ENCODE measurements around the gene RPP21.

DNA sequence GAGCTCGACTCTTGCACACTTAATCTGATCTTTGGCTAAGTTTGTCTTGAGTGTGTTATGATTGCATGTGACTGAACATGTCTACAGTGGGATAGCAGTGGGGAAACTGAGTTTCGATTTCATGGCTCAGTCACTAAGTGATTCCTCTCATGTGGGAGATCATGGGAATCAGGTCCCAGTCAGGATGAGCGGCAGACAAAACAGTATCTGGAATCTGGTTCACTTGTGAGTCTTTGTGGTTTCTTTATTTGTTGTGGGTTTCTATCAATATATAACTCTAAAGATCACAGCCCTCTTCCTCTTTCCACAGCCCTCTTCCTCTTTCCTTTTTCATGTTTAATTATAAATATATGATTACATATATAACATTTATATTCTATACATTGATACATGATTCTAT lies 4.0 kb downstream of the RPP21 start:
- TF ChIP-seq, protein P1, sequence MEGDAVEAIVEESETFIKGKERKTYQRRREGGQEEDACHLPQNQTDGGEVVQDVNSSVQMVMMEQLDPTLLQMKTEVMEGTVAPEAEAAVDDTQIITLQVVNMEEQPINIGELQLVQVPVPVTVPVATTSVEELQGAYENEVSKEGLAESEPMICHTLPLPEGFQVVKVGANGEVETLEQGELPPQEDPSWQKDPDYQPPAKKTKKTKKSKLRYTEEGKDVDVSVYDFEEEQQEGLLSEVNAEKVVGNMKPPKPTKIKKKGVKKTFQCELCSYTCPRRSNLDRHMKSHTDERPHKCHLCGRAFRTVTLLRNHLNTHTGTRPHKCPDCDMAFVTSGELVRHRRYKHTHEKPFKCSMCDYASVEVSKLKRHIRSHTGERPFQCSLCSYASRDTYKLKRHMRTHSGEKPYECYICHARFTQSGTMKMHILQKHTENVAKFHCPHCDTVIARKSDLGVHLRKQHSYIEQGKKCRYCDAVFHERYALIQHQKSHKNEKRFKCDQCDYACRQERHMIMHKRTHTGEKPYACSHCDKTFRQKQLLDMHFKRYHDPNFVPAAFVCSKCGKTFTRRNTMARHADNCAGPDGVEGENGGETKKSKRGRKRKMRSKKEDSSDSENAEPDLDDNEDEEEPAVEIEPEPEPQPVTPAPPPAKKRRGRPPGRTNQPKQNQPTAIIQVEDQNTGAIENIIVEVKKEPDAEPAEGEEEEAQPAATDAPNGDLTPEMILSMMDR (IDR thresholded peaks at IDR 0.05; ENCODE audit: low read depth, low read length) = no peak
- TF ChIP-seq EZH2phosphoT487 (IDR thresholded peaks at IDR 0.05; ENCODE audit: low read depth) = no peak

All from OCI-LY3 (cell line).